GM04503 (cell line): ENCODE results near the gene TMEM43.
A peak's percentile ranks its signal among the peaks of the same experiment; 100 is the strongest.

ENCODE experiments used
- DNase-seq: peaks from one replicate; pipeline ENCODE4 v3.0.0-alpha.2; 2012; ENCODE audit warnings: low read depth

TMEM43 gene

DNA sequence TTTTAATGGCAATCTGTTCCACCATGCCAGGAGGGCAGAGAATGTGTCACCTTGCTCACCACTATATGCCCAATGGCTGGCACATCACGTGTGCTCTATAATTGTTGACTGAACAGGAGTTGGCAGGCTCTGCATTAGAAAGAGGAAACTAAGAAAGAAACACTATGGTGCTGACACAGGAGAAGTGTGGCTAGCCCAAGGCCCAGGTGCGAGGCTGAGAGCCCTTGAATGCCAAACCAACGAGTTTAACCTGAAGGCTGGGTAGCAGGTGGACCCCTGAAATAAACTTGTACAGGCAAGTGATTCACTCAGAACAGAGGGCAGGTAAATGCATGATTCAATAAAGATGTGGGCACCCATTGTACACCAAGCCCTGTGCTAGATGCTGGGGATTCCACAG is 2.6 kb upstream of the TMEM43 start:
- DNase-seq = no peak

DNA sequence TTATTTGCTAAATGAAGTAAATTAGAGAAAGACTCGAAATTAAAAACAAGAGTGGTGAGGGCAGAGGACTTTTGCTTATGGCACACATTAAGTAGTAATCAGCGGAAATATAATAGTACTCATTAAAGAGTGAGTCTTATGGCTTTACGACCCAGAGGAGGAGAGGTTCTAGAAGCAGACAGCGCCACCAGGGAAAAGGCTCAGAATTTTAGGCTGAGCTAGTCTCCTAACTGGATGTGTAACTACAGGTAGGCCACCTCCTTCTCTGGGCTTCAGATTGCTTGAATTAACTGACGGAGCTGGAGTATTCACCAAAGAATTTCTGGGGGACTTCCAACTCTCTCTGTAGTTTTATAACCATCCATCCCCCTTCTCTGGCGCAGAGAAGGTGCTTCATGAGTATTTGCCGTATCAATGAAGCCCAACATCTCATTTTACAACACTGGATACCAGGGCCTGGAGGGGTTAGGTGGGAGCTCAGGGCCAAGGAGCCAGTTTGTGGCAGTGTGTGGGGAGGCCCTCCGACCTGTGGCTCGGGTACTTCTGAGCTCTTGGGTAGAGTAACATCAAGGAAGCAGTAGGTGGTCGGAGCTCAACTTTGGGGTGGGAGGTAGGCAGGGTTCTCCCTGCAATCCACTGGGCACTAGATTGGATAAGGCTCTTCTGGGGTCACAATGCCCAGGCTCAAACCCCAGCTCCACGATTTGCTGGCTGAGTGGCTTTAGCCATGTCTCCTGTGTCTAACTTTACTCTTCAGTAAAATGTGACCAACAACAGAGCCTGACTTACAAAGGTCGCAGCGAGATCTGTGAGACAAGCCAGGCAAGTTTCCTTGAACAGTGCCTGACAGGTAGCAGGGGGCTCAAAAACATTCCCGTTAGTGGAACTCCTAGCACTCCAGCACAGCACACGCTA is 1.3 kb upstream of the TMEM43 start:
- no peak for DNase-seq

DNA sequence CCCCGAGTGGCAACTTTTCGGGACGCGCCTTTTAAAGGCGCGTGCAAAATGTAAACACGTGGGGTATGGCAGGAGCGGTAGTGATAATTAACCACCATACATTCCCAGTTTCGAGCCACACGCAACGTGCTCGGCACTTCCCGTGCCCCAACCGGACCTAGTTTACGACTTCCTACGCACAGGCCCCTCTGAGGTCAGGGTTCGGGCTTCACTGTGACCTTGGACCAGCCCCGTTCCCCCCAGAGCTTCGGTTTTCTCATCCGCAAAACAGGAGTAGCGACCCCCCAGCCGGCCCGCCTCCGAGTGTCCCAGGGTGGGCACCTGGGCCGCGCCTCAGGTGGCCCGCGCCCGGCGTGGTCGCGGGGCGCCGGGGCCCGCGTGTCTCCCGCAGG is 633 bp upstream of the TMEM43 start:
- no peak for DNase-seq

DNA sequence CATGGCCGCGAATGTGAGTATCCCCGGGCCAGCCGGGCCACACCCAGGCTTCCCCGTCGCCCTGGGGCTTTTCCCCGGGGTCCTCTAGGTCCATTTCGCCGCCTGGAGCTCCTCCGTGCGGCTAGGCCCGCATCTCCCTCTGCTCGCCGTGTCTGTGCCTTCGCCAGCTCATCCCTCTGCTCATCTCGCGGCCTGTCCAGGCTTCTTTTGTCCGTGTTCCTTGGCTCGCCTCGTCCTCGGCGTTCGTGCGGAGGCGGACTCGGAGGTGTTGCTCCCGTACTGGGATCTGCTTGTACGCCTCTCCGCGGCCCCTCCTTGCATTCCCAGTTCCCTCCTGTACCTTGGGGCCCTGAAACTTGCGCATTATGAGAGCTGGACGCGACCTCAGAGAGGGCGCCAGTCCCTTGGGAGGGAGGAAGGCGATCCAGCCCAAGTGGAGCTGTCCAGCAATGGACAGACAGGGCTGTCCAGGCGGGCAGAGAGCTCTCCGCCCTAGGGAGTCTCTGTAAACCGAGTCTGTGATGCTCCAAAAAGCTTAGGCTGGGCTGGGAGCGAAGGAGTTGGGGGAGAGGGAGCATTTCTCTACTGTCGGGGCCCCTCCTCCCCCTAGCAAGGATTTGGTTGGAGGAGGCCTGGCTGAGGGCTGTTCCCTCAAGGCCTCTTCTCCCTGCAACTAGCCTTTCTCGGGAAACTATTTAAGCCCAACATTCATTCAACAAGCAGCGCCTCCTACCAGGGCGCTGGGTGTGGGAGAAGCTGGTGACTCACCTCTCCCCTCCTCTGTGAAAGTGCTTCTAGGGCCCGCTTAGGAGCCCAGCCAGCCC is 553 bp downstream of the TMEM43 start:
- peak; percentile 93 for DNase-seq

DNA sequence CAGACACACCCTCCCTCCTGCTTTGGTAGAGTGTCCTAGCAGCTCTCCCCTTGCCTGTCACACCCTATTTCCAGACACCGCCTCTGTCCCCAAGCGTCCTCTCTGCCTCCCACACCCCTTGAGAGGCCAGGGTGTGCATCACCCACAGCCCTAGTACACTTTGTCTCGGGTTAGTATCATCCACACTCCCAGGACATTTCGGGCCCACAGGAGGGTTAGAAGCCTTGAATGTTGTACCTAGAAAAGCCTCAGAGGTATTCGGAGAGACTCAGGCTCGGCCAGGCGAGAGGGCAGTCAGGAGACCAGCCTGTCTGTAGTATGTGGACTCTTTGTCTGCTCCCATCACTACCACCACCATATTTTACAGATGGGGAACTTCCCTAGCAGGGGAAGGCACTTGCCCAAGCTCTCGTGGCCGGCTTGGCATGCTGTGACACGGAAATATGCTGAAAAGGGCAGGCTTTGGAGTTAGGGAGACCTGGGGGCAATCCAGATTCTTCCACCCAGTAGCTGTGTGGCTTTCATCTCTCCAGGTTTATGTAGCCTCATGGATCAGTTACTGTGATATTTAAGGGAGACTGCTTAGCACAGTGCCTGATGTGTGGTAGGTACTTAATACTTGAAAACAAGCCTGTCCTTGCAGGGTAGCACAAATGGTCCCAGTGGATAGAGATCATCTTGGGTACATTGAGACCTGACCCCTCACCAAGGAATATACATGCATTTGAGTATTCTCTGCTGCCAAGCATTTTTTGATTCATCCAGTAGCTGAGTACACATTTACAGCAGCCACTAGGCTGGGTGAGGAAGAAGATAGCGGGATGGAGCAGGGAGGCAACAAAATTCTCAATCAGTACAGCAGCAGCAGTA is 1.4 kb downstream of the TMEM43 start:
- DNase-seq = no peak

DNA sequence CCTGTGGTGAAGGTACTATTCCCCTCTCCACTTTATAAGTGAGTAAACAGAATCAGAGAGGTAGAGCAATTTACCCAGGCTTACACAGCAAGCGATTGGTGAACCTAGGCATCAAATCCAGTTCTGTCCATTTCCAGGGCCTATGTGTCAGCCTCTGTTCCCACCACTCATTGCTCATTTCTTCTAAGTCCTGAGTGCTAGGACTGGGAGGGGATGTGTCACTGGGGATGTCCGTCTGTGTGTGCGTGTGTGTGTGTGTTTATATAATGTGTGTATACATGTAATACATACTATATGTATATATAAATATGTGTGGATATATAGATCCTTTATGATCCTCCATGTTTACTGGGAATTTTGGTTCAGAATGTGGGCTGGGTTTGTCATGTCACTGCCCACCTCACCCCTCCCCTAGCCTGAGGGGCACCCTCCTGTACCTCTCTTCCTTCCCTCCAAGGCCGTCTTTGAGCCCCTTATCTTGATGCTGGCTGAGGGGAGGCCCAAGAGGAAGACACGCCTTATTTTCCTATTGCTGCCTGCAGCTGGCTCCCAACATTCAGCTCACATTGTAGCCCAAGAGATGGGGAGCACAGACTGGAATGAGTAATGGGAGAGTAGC is 2.1 kb downstream of the TMEM43 start:
- DNase-seq = no peak

DNA sequence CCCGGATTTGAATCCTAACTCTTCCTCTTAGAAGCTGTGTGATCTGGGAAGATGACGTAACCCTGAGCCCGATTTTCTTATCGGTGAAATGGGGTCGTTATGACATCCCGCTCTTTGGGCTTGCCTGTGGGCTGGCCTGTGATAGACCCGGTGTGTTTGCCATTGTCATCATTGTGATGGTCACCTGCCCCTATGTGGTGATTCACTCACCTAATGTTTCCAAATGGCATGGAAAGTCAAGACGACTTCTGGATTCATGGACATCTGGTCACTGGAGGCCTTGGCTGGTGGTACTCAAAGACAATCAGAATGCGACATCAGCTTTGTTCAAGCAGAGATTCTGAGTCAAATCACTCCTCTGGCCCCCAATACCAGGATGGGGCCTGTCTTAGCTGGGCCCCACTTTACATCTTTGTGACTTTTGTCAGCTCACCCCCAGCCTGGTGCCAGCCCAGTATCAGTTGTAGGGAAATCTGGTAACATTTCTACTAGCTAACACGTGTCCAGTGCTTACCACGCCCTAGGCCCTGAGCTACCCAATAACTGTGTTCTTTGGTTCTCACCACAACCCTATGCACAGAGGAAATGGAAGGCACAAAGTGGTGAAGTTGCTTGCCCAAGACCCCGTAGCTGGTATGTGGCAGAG is 2.8 kb downstream of the TMEM43 start:
- no peak for DNase-seq

DNA sequence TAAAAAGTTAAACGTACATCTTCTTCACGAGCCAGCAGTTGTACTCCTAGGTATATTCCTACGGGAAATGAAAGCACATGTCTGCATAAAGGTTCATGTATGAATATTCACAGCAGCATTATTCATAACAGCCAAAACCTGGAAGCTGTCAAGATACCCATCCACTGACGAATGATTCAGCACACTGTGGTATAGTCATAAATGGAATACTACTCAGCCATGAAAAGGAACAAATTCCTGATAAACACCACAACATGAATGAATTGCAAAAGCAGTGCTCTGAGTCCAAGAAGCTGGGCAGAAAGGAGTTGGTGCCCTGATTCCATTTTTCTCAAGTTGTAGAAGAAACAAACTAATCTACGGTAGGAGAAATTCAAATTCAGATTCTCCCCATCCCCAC is 3.9 kb downstream of the TMEM43 start:
- DNase-seq = no peak

DNA sequence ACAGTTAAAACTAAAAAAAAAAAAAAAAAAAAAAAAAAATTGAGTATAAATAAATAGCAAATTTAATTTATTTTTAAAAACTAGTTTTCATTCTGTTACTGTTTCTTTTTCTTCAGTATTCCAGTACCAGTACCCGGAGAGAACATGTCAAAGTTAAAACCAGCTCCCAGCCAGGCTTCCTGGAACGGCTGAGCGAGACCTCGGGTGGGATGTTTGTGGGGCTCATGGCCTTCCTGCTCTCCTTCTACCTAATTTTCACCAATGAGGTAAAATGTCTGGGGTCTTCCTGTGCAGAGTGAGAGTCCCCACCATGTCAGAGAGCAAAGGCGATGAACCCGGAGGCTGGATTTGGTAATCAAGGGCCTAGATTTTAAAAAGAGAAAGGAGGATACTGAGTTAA is 4.4 kb downstream of the TMEM43 start:
- no peak for DNase-seq

DNA sequence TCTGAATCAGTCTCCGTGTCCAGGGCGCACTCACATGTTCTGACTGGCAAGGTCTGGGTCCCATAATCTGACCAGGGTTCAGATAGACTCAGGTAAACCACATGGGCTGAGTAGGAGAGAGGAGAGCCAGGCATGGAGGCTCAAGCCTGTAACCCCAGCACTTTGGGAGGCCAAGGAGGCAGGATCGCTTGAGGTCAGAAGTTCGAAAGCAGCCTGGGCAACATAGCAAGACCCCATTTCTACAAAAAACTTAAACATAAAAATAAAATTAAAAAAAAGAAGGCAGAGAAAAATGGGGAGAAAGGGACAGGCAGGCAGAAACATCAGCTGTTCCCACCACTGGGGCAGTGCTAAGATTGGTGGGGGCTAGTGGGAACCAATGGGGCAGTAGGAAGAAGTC is 5.4 kb downstream of the TMEM43 start:
- DNase-seq = no peak

DNA sequence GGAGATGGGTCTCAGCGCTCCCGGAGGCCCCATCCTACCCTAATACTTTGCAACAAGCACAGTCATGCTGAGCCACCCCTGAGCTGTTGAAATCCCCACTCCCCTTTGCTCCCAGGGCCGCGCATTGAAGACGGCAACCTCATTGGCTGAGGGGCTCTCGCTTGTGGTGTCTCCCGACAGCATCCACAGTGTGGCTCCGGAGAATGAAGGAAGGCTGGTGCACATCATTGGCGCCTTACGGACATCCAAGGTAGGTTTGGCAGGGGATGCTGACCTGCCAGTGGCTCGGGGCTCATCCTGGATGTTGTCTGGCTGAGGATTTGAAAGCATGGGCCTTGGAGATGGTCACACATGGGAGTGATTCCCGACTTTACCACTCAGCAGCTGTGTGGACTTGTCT is 5.9 kb downstream of the TMEM43 start:
- no peak for DNase-seq

DNA sequence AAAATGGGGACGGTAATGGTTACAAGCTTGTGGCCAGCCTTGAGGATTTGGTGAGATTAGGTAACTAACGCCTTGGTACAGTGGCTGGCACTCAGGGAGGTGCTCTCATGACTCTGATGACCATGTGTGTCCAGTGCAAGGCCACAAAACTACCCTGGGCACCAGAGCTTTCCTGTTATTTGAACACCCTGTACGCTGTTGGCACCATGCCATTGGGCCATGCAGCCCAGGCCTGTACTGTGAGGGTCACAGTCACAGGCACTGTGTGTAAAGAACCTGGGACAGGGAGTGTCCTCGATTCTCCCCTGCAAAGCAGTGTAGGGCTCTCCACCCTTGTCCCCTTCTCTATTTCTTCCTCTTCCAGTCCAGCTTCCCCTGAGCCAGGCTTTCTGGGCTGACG is 6.3 kb downstream of the TMEM43 start:
- no peak for DNase-seq

DNA sequence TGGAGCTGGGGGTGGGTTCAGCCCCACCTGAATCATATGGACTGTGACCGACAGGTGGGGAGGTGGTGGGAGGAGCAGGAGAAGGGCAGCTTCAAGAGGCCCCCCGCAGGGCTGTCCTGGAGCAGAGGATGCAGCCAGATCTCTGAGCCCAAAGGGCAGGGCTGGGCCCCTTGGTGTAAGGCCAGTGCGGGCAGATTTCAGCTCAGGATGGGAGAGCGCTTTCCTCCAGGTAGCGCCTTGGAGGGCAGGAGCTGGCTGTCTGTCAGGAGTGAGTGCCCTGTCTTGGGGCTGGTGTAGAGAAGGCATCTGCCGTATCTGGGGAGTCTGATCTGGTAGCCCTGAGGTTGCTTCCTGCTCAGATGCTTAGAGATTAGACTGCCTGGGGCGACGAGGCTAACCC is 7.3 kb downstream of the TMEM43 start:
- no peak for DNase-seq

DNA sequence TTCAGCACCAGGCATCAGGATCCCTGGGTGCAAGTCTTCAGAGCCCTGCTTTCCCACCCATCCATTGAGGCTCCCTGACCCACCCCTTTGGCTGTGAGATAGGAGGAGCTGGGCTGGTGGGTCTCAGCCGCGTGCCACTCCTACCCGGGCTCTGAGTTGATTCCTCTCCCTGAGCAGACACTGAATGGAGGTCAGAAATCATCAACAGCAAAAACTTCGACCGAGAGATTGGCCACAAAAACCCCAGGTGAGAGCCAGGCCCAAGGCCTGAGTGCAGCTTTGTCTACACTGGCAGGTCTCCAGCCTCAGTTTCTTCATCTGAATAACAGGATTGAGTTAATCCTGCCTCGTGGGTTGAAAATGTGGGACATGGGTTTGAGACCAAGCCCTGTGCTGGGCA is 7.8 kb downstream of the TMEM43 start:
- DNase-seq = no peak

DNA sequence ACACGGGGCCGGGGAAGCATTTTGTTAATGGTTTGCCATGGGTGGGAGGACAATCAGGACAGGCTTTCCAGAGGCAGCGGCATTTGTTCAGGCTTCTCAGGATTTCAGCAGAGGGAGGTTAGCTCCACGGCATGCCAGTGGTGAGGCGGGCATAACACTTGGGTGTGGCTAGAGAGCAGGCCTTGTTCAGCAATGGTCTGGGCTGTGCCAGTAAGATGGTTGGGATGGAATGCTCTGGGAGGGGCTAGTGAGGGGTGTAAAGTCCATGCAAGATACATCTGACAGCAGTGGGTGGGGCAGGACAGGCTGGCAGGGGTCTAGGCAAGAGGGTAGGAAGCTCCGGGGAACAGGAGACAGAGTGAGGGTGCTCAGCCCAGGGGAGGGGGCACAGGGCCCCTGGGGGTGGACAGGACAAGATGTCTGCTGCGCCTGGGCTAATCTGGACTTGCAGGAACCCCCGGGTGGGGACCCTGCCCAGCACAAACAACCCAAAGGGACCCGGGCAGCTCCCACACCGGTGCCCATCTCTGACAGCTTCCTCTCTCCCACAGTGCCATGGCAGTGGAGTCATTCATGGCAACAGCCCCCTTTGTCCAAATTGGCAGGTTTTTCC is 8.4 kb downstream of the TMEM43 start:
- no peak for DNase-seq

DNA sequence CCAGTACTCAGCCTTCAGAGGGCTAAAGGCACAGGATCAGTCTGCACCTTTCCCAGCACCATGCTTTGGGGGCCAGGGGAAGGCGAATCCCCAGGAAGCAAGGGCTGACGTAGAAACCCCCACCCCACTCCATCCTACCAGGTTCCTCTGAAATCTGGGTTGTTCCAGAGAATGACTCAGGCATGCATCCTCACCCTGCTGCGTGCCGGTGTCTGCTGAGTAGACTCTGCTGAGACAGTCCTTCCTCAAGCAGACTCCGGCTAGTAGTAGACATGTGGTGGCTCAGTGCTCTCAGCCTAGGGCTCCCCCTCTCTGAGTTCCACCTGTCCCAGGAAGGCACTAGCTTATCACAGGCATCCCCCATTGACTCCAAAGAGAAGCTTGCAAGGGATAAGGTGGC is 9.0 kb downstream of the TMEM43 start:
- no peak for DNase-seq

DNA sequence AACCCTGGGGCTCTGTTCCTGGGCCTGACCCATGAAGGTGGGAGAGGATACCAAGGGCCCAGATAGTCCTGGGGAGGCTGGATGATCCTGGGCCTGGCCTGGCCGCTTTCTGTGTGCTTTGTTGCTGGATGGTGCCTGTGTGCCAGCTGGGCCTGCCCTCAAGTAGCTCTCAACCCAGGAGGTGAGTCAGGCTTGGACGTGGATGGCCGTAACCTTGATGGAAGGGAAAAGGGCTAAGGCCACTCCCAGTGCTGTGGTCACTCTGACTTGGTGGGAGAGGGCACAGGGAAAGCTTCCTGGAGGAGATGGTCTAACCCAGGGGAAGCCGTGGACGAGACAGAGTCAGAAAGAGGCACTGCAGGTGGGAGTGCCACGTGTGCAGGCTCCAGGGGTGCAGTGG is 9.4 kb downstream of the TMEM43 start:
- DNase-seq = no peak

DNA sequence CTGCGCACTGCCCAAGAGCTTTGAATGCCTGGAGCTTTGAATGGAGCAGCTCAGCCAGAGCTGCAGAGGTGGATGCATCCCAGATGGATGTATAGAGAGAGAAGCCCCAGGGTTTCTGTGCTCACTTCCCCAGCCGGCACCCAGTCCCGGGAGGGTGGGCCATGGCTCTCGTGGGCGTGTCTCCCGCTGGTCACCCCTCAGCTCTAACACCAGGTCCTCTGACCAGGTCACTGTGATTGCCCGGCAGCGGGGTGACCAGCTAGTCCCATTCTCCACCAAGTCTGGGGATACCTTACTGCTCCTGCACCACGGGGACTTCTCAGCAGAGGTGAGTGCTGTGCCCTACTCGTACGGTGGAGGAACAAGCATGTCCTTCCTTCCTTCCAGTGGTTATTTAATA is 10.7 kb downstream of the TMEM43 start:
- no peak for DNase-seq

DNA sequence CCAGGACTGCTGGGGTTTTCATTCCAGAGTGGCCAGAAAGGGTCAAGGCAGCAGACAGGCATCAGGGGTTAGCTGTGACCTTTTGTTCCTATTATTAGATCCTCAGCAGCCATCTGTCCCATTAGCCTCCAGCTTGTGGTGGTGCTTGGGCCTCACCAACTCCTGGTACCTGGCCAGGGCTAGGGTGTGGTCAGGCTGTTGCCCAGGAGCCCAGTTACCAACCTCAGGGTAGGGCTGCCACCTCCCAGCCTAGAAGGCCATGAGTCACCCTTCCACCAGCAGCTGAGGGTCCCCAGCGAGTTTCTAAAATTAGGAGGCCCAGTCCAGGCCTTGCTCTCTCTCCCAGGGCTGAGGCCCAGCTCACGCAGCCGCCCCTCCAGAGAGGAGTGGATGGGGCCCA is 12.2 kb downstream of the TMEM43 start:
- DNase-seq = no peak

DNA sequence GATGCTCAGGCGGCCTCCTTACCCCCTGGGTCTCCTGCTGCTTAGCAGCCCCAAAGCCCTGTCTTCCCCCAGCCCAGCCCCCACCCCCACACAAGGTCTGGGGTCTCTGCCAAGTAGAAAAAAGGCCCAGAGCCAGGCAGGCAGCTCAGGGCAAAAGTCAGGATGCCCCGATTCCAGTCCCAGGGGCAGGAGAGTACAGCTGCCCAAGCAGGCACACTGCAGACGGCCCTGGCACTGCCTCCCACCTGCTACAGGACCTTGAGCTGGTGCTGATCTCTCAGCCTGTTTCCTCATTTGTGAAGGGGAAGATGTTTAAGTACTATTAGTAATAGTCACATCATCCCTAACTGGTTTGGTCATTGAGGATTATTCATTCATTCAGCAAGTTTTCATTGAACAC is 12.6 kb downstream of the TMEM43 start:
- no peak for DNase-seq
